GM12878 (cell line): Measurements from ENCODE around the gene USP25. TPM values are rescaled to one million over a fixed set of nuclear protein-coding genes. Genes with fewer than 3 reads are reported as not detected.

Experiments used
- ATAC-seq: fragments of 200-7000 bp; cut with Tn5 transposase; 3 replicates; pipeline ENCODE4 v1.9.1; 2020; ENCODE audit warnings: mild to moderate bottlenecking, moderate library complexity
- BruUV-seq: library from RNA; stranded (reverse); fragments of 400-500 nt; replicated peaks from 2 replicates; lab custom pipeline; 2021; lab: Mats Ljungman, UMichigan
- CTCF ChIA-PET: fragments of 300-600 bp; sonication (Branson Sonifier 250); formaldehyde crosslinking; extraction: SDS; loops from one replicate; lab custom pipeline; 2021; ENCODE audit warnings: inconsistent platforms; lab: Yijun Ruan, JAX
- POLR2A ChIA-PET: fragments of 350-600 bp; formaldehyde crosslinking; extraction: SDS; loops from one replicate; lab custom pipeline; 2021; ENCODE audit warnings: inconsistent platforms; lab: Charles Lee
- RAD21 ChIA-PET: fragments of 300-600 bp; sonication (Branson Sonifier 250); formaldehyde crosslinking; loops from one replicate; lab custom pipeline; 2023; ENCODE audit warnings: antibody characterized with exemption; ENCODE audit not compliant: unreplicated experiment; lab: Charles Lee
- SMC1A ChIA-PET: fragments of 300-600 bp; sonication (Branson Sonifier 250); formaldehyde crosslinking; loops from one replicate; lab custom pipeline; 2023; ENCODE audit not compliant: unreplicated experiment, uncharacterized antibody; lab: Charles Lee
- DNase-seq: peaks from one replicate; pipeline ENCODE4 v3.0.0-alpha.2; 2011; ENCODE audit warnings: low read depth, low spot score
- FAIRE-seq: peaks from 3 replicates; lab custom pipeline; 2011; peaks lifted over from hg19 to GRCh38; lab: Jason Lieb, UNC
- H2AFZ ChIP-seq: 2 replicates; pipeline ENCODE4 v1.6.0; 2011; ENCODE audit warnings: low read depth, low read length, control low read depth; ENCODE audit not compliant: control insufficient read depth
- H3K27ac ChIP-seq: 2 replicates; pipeline ENCODE4 v1.5.1; 2011; ENCODE audit warnings: control low read depth; ENCODE audit not compliant: control insufficient read depth, insufficient read depth
- H3K27me3 ChIP-seq, 2 experiments: replicated peaks in 1 of 2; 2 replicates each; pipeline versions ENCODE4 v1.6.0 to v1.6.1; 2011; ENCODE audit warnings: low read length in 1 of 2; ENCODE audit not compliant: control insufficient read depth in 2 of 2, insufficient read depth in 2 of 2
- H3K36me3 ChIP-seq, 2 experiments: 2 replicates each; pipeline ENCODE4 v1.5.1; 2011; ENCODE audit warnings: low read length in 1 of 2; ENCODE audit not compliant: control insufficient read depth in 2 of 2, insufficient read depth in 2 of 2
- H3K4me1 ChIP-seq: 2 replicates; pipeline ENCODE4 v1.6.1; 2011; ENCODE audit warnings: mild to moderate bottlenecking, low read length, moderate library complexity, mixed read lengths; ENCODE audit not compliant: control insufficient read depth, insufficient read depth
- H3K4me2 ChIP-seq: 2 replicates; pipeline ENCODE4 v1.6.0; 2011; ENCODE audit warnings: control low read depth; ENCODE audit not compliant: control insufficient read depth, insufficient read depth
- H3K4me3 ChIP-seq: fragments of 200-600 bp; sonication (generic); 2 replicates; pipeline ENCODE4 v1.5.1; 2016
- H3K79me2 ChIP-seq: 2 replicates; pipeline ENCODE4 v1.6.0; 2011; ENCODE audit warnings: low read length; ENCODE audit not compliant: control insufficient read depth, insufficient read depth
- H3K9ac ChIP-seq: 2 replicates; pipeline ENCODE4 v1.8.0; 2011; ENCODE audit warnings: low read length, control low read depth, mixed read lengths; ENCODE audit not compliant: control insufficient read depth, insufficient read depth
- H3K9me3 ChIP-seq: replicated peaks from 3 replicates; pipeline ENCODE4 v1.5.1; 2011; ENCODE audit warnings: mild to moderate bottlenecking, low read length; ENCODE audit not compliant: control insufficient read depth, insufficient read depth
- H4K20me1 ChIP-seq: 2 replicates; pipeline ENCODE4 v1.6.0; 2011; ENCODE audit not compliant: control insufficient read depth, insufficient read depth
- EGR1 ChIP-seq, 2 experiments: IDR thresholded peaks; 1 replicate in 1 of 2; 2 replicates in 1 of 2; pipeline ENCODE4 v1.6.1; 2011 to 2012; ENCODE audit warnings: low read depth in 2 of 2, low read length in 2 of 2, borderline replicate concordance in 1 of 2, mild to moderate bottlenecking in 1 of 2, moderate library complexity in 1 of 2
- HCFC1 ChIP-seq: fragments of 150-350 bp; IDR thresholded peaks from 2 replicates; pipeline ENCODE4 v1.6.1; 2014; ENCODE audit warnings: low read length
- IRF3 ChIP-seq: fragments of 450-650 bp; IDR thresholded peaks from 2 replicates; pipeline ENCODE4 v1.6.1; 2014; ENCODE audit warnings: mild to moderate bottlenecking
- JUNB ChIP-seq: IDR thresholded peaks from 2 replicates; pipeline ENCODE4 v1.6.1; 2016; ENCODE audit warnings: antibody characterized with exemption, mild to moderate bottlenecking
- KLF5 ChIP-seq: fragments of 450-650 bp; IDR thresholded peaks from 2 replicates; pipeline ENCODE4 v1.6.1; 2014; ENCODE audit warnings: mild to moderate bottlenecking; ENCODE audit not compliant: partially characterized antibody
- NR2C1 ChIP-seq: fragments of 450-650 bp; IDR thresholded peaks from 2 replicates; pipeline ENCODE4 v1.6.1; 2017; ENCODE audit warnings: antibody characterized with exemption, mild to moderate bottlenecking, moderate library complexity
- PRDM15 ChIP-seq: fragments of 450-650 bp; formaldehyde crosslinking; IDR thresholded peaks from 2 replicates; pipeline ENCODE4 v1.4.0; 2020; ENCODE audit warnings: mild to moderate bottlenecking, moderate library complexity
- RB1 ChIP-seq: fragments of 450-650 bp; formaldehyde crosslinking; IDR thresholded peaks from 2 replicates; pipeline ENCODE4 v1.6.1; 2017; ENCODE audit warnings: mild to moderate bottlenecking, borderline replicate concordance
- RFX5 ChIP-seq: IDR thresholded peaks from 2 replicates; pipeline ENCODE4 v1.6.1; 2011; ENCODE audit warnings: low read depth, low read length, improper control_type of control experiment
- RUNX3 ChIP-seq: IDR thresholded peaks from 2 replicates; pipeline ENCODE4 v1.6.1; 2012; ENCODE audit warnings: low read length, inconsistent platforms
- SIX5 ChIP-seq: IDR thresholded peaks from 2 replicates; pipeline ENCODE4 v1.6.1; 2011; ENCODE audit warnings: mild to moderate bottlenecking, low read depth, low read length, moderate library complexity; ENCODE audit not compliant: severe bottlenecking
- SKIL ChIP-seq: fragments of 450-650 bp; IDR thresholded peaks from 2 replicates; pipeline ENCODE4 v1.6.1; 2017; ENCODE audit warnings: mild to moderate bottlenecking, low read depth, inconsistent platforms; ENCODE audit not compliant: poor library complexity, severe bottlenecking
- STAT1 ChIP-seq: fragments of 450-650 bp; conservative IDR thresholded peaks from 2 replicates; pipeline ENCODE4 v1.6.1; 2014; ENCODE audit warnings: antibody characterized with exemption, mild to moderate bottlenecking
- STAT3 ChIP-seq: IDR thresholded peaks from 2 replicates; pipeline ENCODE4 v1.6.1; 2011; ENCODE audit warnings: low read depth, low read length, improper control_type of control experiment
- SUZ12 ChIP-seq: fragments of 200-600 bp; sonication (generic); IDR thresholded peaks from one replicate; pipeline ENCODE4 v1.6.1; 2018; ENCODE audit warnings: antibody characterized with exemption, mild to moderate bottlenecking; ENCODE audit not compliant: unreplicated experiment
- ZNF207 ChIP-seq: fragments of 450-650 bp; IDR thresholded peaks from 2 replicates; pipeline ENCODE4 v1.6.1; 2014; ENCODE audit warnings: antibody characterized with exemption, mild to moderate bottlenecking, borderline replicate concordance
- WGBS: methylation state at CpG from one replicate; pipeline ENCODE4 v1.1.6; 2016; ENCODE audit warnings: low lambda C conversion rate; ENCODE audit not compliant: insufficient replicate concordance, insufficient coverage; ENCODE audit errors: missing lambda C conversion rate; 5-methylcytosine and 5-hydroxymethylcytosine counted together
- in situ Hi-C: fragments of 300-500 bp; cut with MboI; formaldehyde crosslinking; loops from 9 replicates; pipeline ENCODE4 v1.14.3; 2018; ENCODE audit warnings: mixed read lengths
- intact Hi-C: fragments of 100-400 bp; cut with micrococcal nuclease; formaldehyde crosslinking; loops from one replicate; pipeline ENCODE4 v1.14.2; 2022; ENCODE audit not compliant: unreplicated experiment
- polyA plus RNA-seq, 11 experiments: library from polyadenylated mRNA; depleted of rRNA in 4 of 11; unstranded in 6 of 11; stranded (reverse) in 5 of 11; fragments of >200 nt; fragmentation: Nextera tagmentation in 4 of 11; fragmentation: Illumina TruSeq in 1 of 11; extraction: Ambion mirVana in 4 of 11; extraction: Trizol in 1 of 11; gene quantifications; 1 replicate in 1 of 11; 2 replicates in 10 of 11; pipeline versions ENCODE4 v1.2.1 to v1.2.3, GENCODE V29; 2011 to 2016; ENCODE audit warnings: inconsistent platforms in 2 of 11, missing spikeins in 2 of 11, low read depth in 1 of 11
- total RNA-seq, 4 experiments: library from RNA; depleted of rRNA in 3 of 4; stranded (reverse); fragments of >200 nt in 3 of 4; fragmentation: Illumina TruSeq in 1 of 4; extraction: Trizol in 1 of 4; gene quantifications; 2 replicates each; pipeline versions ENCODE4 v1.2.1 to v1.2.3, GENCODE V29; 2013 to 2021

Gene USP25
- total and polyA plus RNA-seq, 10 of the 15 experiments (the other 5 are each of a cell fraction or from before 2014, with no cell fraction given): 1.5 to 31.3 (median 23.4) TPM

- TF ChIP-seq PRDM15 (CRISPR knock-in tag): no peak
- TF ChIP-seq STAT1: no peak
These were observed 174.6 kb downstream of the USP25 start (continued) for GRCh38 chr21:15904389-15904788.

- in situ Hi-C loops: no loop called here
- Histone ChIP-seq H3K27ac (no peak overlapping the region), H3K4me1 (no peaks in the 10 kb centered on the region), H3K4me2 (no peak overlapping the region), H3K9me3 (no peaks in the 10 kb centered on the region), H3K79me2 (no peaks in the 10 kb centered on the region), H3K9ac (no peak overlapping the region), H3K27me3 (no peaks in the 10 kb centered on the region), H3K4me3 (no peak overlapping the region), H2AFZ (no peak overlapping the region), H3K36me3 (no peaks in the 10 kb centered on the region), H4K20me1 (no peaks in the 10 kb centered on the region)
- WGBS: 28% methylated on average over 6 of the region's 6 CpGs
- DNase-seq (no peak), ATAC-seq (no peak), FAIRE-seq (no peak)
- SMC1A ChIA-PET: no interaction called here
- no TSS peak for BruUV-seq
- intact Hi-C loops: no loop called here
- TF ChIP-seq IRF3 (no peak), HCFC1 (no peak), EGR1 (IDR thresholded peaks at IDR 0.05; ENCODE audit: borderline replicate concordance in 1 of 2, low read depth in 2 of 2, low read length in 2 of 2) (no peak), KLF5 (no peak), RB1 (no peak), RUNX3 (no peak), ZNF207 (no peak), JUNB (no peak), NR2C1 (no peak), SIX5 (no peak), SUZ12 (no peak), STAT3 (no peak), SKIL (no peak), RFX5 (no peak)
- RAD21 ChIA-PET: no interaction called here
- POLR2A ChIA-PET: no interaction called here
- CTCF ChIA-PET: interaction anchor here (1.0 kb wide), 1 partner anchor 12 kb away, joined by 3 read pairs; no protein-coding TSS in a partner anchor
These were observed 178.4 kb downstream of the USP25 start for GRCh38 chr21:15908187-15908586.
